HG02623 (cell line): ENCODE data around the gene TSKS.
"Not testable (repeated sequence)": the region's sequence is repeated elsewhere in the genome, so short reads cannot be mapped to it uniquely, and the experiment has no call there.

ENCODE experiments used
- ATAC-seq: cut with Tn5 transposase; IDR thresholded peaks from one replicate; pipeline ENCODE4 v1.9.1; 2021; ENCODE audit warnings: moderate library complexity; ENCODE audit not compliant: unreplicated experiment

The TSKS gene

DNA sequence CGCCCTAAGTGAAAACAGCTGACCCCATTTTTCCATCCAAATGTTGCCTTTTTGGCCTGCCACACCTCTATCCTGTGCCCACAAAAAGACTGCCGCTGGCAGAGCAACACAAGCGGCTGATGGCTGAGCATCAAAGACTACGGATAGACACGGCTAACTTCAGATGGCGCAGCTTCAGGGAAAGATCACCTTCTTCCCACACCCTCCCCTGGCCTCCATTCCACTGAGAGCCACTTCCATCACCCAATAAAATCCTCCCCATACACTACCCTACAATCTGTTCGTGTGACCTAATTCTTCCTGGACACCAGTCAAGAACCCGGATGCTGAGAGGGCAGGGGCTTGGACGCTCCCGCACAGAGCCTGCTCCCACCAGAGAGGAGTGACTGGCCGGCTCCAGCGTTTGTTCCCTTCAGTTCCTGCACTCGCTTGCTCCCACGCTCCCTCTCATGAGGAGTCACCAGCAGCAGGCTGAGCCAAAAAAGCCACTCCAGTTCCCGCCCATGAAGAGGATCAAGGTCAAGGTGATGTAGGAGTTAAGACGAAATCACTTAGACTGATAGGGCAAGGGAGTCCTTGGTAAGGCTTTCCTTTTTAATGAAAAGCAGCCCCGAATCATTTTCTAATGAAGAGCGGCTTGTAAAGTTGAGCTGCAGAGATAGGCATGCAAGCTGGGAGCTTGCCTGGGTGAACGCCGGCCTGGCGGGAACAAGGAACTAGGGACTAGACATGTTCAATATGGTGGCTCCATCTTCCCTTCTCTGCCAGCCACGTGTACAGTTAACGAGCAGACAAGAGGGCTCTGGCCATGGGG is 35.7 kb downstream of the TSKS start:
- no peak for ATAC-seq

DNA sequence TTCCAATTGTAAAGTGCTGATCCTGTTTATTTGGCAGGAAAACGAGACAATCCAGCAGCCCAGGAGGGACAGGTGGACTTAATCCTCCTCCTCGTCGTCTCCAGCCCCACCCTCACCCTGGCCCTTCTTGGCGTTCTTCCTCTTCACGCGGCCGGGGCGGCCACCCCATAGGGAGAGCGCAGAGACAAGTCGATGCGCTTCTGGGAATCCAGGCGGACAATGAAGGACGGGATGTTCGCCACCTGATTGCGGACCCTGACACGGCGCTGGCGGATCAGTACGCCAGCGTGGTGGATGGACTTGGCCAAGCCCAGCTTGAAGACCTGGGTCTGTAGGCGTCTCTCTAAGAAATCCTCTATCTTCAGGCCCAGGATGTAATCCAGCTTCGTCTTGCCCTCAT is 43.7 kb downstream of the TSKS start:
- ATAC-seq: not testable (repeated sequence)

GRCh38 chr19:49718991-49719390 is 44.1 kb downstream of the TSKS start:
- no peak for ATAC-seq

- ATAC-seq: no peak
Measured at GRCh38 chr19:49718511-49718910, 44.6 kb downstream of the TSKS start.

- no peak for ATAC-seq
Measured at GRCh38 chr19:49716154-49716553, 47.0 kb downstream of the TSKS start.

DNA sequence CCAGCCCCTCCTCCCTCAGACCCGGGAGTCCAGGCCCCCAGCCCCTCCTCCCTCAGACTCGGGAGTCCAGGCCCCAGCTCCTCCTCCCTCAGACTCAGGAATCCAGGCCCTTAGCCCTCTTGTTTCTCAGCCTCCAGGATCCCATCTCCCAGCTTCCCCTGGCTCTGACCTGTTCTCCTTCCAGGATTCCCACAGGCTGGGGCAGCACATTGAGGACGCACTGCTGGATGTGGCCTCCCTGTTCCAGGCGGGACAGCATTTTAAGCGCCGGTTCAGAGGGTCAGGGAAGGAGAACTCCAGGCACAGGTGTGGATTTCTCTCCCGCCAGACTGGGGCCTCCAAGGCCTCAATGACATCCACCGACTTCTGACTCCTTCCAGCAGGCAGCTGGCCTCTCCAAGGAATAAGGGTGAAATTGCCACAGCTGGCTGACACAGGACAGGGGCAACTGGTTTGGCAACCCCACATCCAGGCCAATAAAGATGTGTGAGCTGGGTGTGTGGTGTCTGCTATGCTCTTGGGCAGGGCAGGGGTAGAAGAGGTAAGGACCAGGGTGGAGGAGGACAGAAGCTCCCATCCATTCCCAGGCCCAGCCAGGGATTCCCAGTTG is 49.8 kb downstream of the TSKS start:
- no peak for ATAC-seq

GRCh38 chr19:49712397-49712859 is 50.7 kb downstream of the TSKS start:
- no peak for ATAC-seq

DNA sequence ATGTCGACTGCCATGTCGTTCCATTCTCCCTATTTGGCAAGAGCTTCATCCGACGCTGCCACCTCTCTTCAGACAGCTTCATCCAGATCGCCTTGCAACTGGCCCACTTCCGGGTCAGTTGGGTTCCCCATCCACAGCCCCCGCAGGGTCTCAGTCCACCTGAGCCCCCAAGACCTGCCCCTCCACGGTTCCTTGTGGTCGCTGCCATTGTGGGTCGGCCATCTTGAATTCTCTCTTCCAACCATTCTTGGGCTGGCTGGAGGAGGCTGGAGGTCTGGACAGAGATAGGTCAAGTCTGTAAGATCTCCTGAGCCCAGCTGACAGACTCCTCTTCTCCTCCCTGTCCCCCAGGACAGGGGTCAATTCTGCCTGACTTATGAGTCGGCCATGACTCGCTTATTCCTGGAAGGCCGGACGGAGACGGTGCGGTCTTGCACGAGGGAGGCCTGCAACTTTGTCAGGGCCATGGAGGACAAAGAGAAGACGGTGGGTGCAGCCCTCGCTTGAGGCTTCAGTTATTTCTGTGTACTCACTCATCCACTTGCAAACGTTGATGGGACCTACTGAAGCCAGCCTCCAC is 52.6 kb downstream of the TSKS start:
- no peak for ATAC-seq

GRCh38 chr19:49705919-49706318 is 57.2 kb downstream of the TSKS start:
- ATAC-seq: no peak

GRCh38 chr19:49704888-49705642 is 58.0 kb downstream of the TSKS start:
- no peak for ATAC-seq

- ATAC-seq: no peak
Measured at GRCh38 chr19:49701271-49701786, 61.8 kb downstream of the TSKS start.

DNA sequence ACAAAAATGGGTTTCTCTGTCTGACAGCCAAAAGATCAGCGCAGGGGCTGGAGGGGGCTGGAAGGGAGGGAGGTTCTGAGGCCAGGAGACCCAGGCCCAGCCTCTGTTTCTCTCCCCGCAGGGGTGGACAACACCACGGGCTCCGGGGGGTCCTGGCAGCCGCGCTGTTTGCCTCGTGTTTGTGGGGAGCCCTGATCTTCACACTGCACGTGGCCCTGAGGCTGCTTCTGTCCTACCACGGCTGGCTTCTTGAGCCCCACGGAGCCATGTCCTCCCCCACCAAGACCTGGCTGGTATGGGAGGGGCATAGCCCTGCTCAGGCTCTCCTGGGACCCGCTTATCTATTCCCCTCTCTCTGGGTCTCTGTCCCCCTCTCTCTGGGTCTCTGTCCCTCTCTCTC is 62.5 kb downstream of the TSKS start:
- ATAC-seq: no peak

DNA sequence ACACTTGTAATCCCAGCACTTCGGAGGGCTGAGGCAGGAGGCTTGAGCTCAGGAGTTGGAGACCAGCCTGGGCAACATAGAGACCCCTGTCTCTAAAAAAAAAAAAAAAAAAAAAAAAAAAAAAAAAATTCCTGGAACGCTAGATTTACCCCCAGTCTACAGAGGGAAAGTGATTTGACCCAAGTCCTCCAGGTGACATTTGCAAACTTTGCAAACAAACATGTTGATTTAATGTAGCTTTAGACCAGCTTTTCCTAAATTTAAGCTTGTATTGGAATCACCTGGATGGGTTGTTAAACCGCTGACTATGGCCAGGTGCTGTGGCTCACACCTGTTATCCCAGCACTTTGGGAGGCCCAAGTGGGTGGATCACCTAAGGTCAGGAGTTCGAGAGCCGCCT is 63.7 kb downstream of the TSKS start:
- ATAC-seq: no peak

GRCh38 chr19:49696865-49697264 is 66.2 kb downstream of the TSKS start:
- ATAC-seq: no peak

GRCh38 chr19:49696115-49696514 is 67.0 kb downstream of the TSKS start:
- ATAC-seq: no peak

- no peak for ATAC-seq
Measured at GRCh38 chr19:49692147-49692506, 71.0 kb downstream of the TSKS start.

- no peak for ATAC-seq
Measured at GRCh38 chr19:49691243-49692146, 71.6 kb downstream of the TSKS start.

- ATAC-seq: no peak
Measured at GRCh38 chr19:49690656-49691242, 72.4 kb downstream of the TSKS start, which contains the start of gene CPT1C. CPT1C (plus strand) TSS chr19:49691116; CDS start chr19:49692253, 1,137 bp downstream.

- ATAC-seq: no peak
Measured at GRCh38 chr19:49690079-49690655, 72.9 kb downstream of the TSKS start.
